GM18909 (cell line): ENCODE measurements around the gene PPFIA2.
A peak's percentile ranks its signal among the peaks of the same experiment; 100 is the strongest.

Experiments used
- ATAC-seq: cut with Tn5 transposase; IDR thresholded peaks from one replicate; pipeline ENCODE4 v1.9.1; 2021; ENCODE audit warnings: mild to moderate bottlenecking; ENCODE audit not compliant: unreplicated experiment, poor library complexity

Gene PPFIA2

DNA sequence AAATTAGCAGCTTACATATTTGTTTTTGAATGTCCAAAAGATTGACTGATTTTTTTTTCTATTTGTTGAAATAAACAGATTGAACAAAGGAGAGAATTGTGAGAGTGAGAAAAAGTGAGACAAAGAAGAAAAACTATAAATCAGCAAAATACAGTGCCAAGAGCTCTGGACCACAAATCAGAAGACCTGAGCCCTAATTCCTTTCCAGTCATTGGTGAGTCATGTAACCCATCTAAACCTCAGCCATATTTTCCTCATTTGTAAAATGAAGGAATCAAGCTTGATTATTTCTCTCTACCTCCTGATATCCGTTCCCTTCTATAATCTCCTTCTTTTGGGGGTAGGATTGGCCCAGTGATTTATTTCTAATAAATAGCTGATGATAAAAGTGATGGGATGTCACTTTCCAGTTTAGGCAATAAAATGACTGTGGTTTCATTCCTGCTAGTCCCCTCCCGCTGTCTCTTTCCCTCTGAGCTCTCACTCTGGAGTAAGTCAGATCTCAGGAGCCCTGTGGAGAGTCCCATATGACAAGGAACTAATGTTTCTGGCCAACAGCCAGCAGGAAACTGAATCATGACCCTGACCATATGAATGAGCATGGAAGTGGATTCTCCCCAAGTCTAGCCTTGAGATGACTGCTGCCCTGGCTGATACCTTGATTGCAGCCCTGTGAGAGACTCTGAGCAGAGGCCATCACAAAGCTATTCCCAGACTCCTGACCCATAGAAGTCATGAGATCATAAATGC lies 462.4 kb downstream of the PPFIA2 start:
- ATAC-seq, result no peak

GRCh38 chr12:81295251-81295650 lies 463.9 kb downstream of the PPFIA2 start:
- ATAC-seq, result no peak

- ATAC-seq, result peak; percentile 59
Observed at GRCh38 chr12:81294325-81295190, 464.6 kb downstream of the PPFIA2 start.

DNA sequence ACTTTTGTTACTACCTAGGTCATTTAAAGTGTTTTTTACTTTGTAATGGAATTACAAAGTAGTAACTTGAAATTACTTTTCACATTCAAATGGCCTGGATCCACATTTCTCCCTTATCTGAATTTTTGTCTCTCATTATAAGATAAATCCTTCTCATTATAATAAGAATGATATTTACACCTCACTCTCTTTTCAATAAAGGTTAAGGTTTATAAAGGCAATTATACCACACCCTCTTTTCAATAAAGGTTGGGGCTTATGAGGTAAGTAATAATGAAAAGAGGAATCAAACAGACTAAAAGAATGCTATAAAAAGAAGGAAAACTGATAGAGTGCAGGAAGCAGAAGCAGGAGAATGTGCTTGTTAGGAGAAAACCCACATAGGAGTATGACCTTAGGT lies 470.5 kb downstream of the PPFIA2 start:
- ATAC-seq, result no peak

DNA sequence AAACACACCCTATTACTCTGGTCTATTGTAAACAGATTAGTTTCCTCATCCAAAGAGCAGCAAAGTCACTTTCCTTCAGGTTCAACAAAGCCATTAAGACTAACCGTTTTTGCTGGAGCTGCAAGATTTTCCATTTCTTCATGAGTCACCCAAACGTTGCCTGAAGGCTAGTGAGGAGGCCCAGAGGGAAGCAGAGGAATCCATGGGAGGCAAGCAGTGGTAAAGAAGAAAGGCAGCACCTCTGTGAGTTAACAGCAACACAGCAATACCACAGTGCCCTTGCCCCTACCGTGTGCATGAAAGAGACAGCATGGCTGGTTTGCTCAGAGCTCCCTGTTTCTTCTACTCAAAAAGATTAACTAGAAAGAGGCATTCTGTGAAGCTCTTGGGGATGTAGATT lies 475.0 kb downstream of the PPFIA2 start:
- no peak for ATAC-seq

DNA sequence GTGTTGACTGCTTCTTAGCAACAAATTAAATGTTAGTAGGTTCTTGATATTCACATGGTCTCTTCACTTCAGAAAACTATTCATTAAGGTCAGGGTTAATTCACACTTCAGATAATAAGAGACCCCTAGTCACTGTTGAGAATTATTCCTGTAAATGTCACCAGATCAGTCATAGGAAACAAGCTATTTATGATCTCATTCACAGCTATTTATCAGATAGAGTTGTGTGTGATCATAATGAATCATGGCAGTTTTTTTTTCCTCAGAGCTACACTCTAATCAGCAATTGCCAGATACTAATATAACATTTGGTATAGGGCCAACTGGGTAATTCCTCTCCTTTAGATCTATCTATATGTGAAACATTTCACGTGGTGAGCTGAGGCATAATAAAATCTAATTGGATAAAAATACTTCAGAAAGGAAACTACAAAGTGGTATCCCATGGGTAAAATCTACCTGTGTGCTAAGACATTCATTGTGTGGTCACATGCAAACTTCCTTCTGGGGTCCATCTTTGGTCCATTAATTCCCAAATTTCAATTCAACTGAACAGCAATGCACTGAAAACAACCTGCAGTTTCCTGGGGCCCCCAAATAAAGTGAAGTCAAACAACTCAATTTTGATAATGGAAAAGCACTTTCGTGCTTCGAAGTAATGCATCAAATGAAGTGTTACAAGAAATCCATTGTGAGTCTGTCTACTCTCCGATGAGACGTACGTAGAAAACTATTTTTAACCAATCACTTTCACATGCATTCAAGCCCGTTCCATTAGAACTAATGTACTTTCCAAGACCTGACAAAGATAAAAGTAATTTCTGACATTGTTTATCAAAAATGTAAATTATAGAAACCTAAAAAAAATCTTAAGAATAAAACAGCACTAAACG lies 484.3 kb downstream of the PPFIA2 start:
- ATAC-seq, result no peak

GRCh38 chr12:81270385-81270784 lies 488.8 kb downstream of the PPFIA2 start:
- ATAC-seq, result no peak

GRCh38 chr12:81263072-81263471 lies 496.1 kb downstream of the PPFIA2 start:
- no peak for ATAC-seq

DNA sequence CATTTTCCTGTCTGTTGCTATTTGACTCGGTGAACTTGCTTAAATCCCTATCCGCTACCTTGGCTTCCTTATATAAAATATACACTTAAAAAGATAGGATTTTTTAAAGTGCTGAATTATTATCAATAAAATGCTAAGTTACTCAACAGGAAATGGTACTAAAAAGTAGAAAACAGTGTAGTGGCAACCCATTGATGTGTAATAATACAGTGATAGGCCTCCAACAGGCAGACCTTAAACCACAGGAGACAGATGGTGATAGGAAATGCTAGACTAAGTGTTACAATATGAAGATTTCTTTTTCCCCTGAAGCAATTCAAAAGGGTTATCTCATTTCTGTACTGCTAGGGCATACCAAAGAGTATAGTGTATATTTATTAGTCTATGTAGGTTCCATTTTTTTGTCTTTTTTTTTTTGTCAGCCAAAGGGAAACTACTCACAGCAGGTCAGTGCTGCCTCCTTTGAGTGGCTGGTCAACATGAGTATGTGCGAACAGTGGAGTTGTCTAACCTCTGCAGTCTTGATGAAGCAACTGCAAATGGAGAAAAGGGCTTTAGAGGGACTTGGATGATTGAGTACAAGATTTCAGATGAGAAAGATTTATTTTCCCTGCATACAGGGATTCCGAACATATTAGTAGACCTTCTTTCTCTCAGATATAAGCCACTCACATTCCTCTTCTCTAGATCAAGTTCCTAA lies 497.5 kb downstream of the PPFIA2 start:
- no peak for ATAC-seq

DNA sequence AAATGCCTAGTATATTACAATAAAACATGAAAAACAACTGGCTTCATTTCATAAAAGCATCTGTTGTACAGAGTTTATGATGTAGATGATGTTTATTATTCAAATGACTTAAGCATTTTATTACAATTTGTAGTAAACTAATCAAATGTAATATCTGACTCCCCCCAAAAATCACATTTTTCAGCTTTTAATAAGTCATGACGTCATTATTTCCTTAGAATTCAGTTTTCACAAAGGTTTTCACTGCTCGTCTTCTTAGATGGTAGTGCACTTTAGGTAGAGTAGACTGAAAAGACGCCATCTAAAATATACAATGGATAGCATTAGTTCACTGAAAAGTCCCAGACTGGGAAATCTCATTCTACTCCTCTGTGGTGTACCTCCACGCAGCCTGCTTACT lies 499.8 kb downstream of the PPFIA2 start:
- ATAC-seq, result no peak

GRCh38 chr12:81257947-81258551 lies 501.1 kb downstream of the PPFIA2 start:
- no peak for ATAC-seq

DNA sequence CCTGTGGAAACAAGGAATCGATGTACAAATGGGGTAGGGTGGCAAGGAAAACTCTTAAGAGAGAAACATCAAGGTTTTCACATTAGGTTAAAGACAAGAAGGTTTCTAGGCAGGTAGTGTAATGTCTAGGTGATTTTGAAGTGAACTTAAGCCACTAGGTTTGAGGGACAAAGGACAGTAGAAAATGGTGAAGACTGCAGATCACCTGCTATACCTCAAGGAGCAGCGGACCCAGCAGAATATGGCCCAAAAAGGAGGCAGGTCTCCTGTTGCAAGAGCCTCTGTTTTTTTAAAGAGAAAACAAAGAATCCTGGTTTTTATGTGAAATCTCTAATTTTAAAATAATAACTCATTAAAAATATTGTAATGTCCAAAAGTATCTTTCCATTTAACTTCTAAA lies 503.2 kb downstream of the PPFIA2 start:
- ATAC-seq, result no peak

DNA sequence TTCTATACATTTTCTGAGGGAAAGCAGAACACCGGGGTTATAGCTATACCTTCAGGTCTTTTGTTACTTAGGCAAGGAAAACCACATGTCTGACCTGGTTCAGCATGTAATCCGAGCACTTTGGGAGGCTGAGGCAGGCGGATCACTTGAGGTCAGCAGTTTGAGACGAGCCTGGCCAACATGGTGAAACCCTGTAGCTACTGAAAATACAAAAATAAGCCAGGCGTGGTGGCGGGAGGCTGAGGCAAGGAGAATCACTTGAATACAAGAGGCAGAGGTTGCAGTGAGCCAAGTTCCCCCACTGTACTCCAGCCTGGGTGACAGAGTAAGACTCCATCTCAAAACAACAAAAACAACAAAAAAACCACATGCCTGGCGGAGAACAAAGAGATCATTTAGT lies 503.7 kb downstream of the PPFIA2 start:
- no peak for ATAC-seq

GRCh38 chr12:81253360-81253759 lies 505.8 kb downstream of the PPFIA2 start:
- no peak for ATAC-seq

- no peak for ATAC-seq
Observed at GRCh38 chr12:81252228-81252627, 506.9 kb downstream of the PPFIA2 start.

- no peak for ATAC-seq
Observed at GRCh38 chr12:81249976-81250375, 509.2 kb downstream of the PPFIA2 start.

DNA sequence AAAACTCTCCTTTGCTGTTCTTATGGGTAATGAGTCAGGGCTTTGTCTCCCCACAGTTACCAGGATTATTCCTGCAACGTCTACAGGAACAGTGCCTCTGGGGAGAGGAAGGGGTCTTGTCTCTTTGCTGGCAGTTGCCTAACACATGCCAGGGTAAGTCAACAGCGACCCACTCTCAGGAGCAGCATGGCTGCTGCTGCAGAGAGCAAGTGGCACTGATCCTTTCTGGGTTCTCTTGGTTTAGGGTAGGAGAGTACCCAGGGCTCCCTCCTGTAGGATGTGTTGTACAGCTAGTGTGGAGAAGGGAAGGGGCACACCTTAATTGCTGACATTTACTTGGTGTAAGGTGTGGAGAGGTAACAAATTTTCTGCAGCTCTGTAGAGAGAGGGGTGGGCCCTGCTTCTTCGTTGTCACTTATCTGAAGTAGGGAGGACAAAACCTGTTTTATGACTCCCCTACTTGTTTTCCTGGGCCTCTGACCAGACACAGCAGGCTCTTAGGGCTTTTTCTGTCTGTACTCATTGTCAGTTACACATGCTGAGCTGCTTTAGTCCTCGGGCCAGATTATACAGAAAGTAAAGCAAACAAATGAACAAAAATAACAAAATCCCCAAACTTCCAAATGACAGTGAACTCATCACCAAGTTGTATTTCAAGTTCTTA lies 513.1 kb downstream of the PPFIA2 start:
- ATAC-seq, result no peak

DNA sequence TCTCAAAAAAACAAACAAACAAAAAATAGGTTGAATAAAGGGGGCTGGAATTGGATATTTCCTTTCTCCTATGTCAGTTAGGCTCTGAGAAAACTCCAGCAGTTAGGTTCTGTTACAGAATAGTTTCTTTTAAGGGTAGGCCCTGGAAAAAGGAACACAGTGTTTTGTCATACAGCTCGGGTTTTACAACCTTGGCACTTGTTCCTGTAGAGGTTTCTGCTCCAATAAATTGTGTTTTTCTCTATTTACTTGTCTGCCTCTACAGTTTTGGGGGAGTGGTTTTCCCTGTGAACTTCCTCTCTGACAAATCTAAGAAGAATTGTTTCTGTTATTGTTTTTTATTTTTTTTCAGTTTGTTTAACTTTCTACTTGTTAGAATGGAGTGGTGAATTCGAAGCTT lies 513.7 kb downstream of the PPFIA2 start:
- ATAC-seq, result no peak
